AG09309 (cell line): Measurements from ENCODE around the gene ERBB2.
A peak's percentile ranks its signal among the peaks of the same experiment; 100 is the strongest.

Experiments
- DNase-seq: peaks from one replicate; pipeline ENCODE4 v3.0.0-alpha.2; 2010; ENCODE audit warnings: low read depth
- H3K4me3 ChIP-seq: 2 replicates; pipeline ENCODE4 v1.5.1; 2011; ENCODE audit warnings: mild to moderate bottlenecking, low read depth, low read length, moderate library complexity; ENCODE audit not compliant: control insufficient read depth
- CTCF ChIP-seq: IDR thresholded peaks from 2 replicates; pipeline ENCODE4 v1.5.1; 2011; ENCODE audit warnings: mild to moderate bottlenecking, low read depth, low read length, inconsistent platforms; ENCODE audit not compliant: insufficient read depth, control insufficient read depth; ENCODE audit errors: missing control alignments

Gene ERBB2

GRCh38 chr17:39730095-39730921, 30.4 kb downstream of the ERBB2 start, which contains the start of gene MIEN1:
MIEN1 (minus strand) TSS chr17:39730532; CDS start chr17:39730495, 37 bp downstream.
- peak within 1 kb of the TSS; percentile 73 for H3K4me3 ChIP-seq
- DNase-seq = no peak
- peak; percentile 75 for TF ChIP-seq CTCF

- no peak for DNase-seq
- no peak for TF ChIP-seq CTCF
- H3K4me3 ChIP-seq = no peak overlapping the region
These were observed 32.7 kb downstream of the ERBB2 start for GRCh38 chr17:39732586-39732985.

GRCh38 chr17:39735882-39736281, 36.0 kb downstream of the ERBB2 start:
- H3K4me3 ChIP-seq = no peak overlapping the region
- TF ChIP-seq CTCF = no peak
- no peak for DNase-seq

GRCh38 chr17:39736319-39737165, 36.7 kb downstream of the ERBB2 start:
- TF ChIP-seq CTCF = no peak
- DNase-seq = no peak
- H3K4me3 ChIP-seq = no peak overlapping the region

GRCh38 chr17:39737206-39737759, 37.4 kb downstream of the ERBB2 start:
- no peak for DNase-seq
- H3K4me3 ChIP-seq = no peak overlapping the region
- TF ChIP-seq CTCF = no peak

- DNase-seq = no peak
- H3K4me3 ChIP-seq = no peak within 1 kb of the TSS
- no peak for TF ChIP-seq CTCF
These were observed 38.1 kb downstream of the ERBB2 start, which contains the start of gene GRB7 for GRCh38 chr17:39737760-39738567. GRB7 (plus strand) TSS chr17:39737938; CDS start chr17:39742302, 4,364 bp downstream.
